Measurements from ENCODE around the gene LRRN2.

DNA sequence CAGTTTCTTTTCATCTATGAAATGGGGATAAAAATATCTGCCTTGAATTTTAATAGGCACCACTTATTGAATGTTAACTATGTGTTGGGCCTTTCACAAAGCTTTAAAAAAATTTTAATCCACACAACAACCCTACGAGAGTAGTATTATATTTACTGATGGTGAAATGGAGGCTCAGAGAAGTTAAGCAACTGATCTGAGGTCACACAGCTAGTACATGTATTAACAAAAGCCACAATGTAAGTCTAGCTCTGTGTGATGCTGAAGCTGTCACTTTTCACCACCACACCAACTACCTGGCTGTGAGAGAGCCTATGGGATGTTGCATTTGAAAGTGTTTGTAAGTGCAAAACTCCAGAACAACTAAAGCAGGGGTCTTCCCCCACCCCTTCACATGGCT is 44.1 kb downstream of the LRRN2 start:
- TF ChIP-seq, protein P1, sequence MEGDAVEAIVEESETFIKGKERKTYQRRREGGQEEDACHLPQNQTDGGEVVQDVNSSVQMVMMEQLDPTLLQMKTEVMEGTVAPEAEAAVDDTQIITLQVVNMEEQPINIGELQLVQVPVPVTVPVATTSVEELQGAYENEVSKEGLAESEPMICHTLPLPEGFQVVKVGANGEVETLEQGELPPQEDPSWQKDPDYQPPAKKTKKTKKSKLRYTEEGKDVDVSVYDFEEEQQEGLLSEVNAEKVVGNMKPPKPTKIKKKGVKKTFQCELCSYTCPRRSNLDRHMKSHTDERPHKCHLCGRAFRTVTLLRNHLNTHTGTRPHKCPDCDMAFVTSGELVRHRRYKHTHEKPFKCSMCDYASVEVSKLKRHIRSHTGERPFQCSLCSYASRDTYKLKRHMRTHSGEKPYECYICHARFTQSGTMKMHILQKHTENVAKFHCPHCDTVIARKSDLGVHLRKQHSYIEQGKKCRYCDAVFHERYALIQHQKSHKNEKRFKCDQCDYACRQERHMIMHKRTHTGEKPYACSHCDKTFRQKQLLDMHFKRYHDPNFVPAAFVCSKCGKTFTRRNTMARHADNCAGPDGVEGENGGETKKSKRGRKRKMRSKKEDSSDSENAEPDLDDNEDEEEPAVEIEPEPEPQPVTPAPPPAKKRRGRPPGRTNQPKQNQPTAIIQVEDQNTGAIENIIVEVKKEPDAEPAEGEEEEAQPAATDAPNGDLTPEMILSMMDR (conservative IDR thresholded peaks at IDR 0.05) = no peak
- TF ChIP-seq EZH2 (IDR thresholded peaks at IDR 0.05; ENCODE audit: low read depth) = no peak

Data from PC-9 (cell line).